HepG2 (cell line): Measurements from ENCODE around the gene DHX34. TPM values are rescaled to one million over a fixed set of nuclear protein-coding genes. Genes with fewer than 3 reads are reported as not detected.

ENCODE experiments used
- ELK4 ChIP-seq: sonication (generic); formaldehyde crosslinking; IDR thresholded peaks from 2 replicates; pipeline ENCODE4 v1.9.0; 2021; ENCODE audit warnings: missing genetic modification reagents, borderline replicate concordance
- GLI4 ChIP-seq: sonication (generic); formaldehyde crosslinking; IDR thresholded peaks from 2 replicates; pipeline ENCODE4 v1.5.1; 2020; ENCODE audit warnings: missing genetic modification reagents, mild to moderate bottlenecking, moderate library complexity, borderline replicate concordance
- KMT2B ChIP-seq: IDR thresholded peaks from 2 replicates; pipeline ENCODE4 v1.6.1; 2016; ENCODE audit warnings: missing genetic modification reagents, missing compliant biosample characterization
- MTA3 ChIP-seq: sonication (generic); formaldehyde crosslinking; IDR thresholded peaks from 2 replicates; pipeline ENCODE4 v1.4.0; 2020; ENCODE audit warnings: missing genetic modification reagents
- NFATC3 ChIP-seq: sonication (generic); formaldehyde crosslinking; IDR thresholded peaks from 2 replicates; pipeline ENCODE4 v1.5.1; 2020; ENCODE audit warnings: mild to moderate bottlenecking, missing genetic modification reagents
- SKIL ChIP-seq: sonication (generic); formaldehyde crosslinking; IDR thresholded peaks from 2 replicates; pipeline ENCODE4 v1.8.0; 2022; ENCODE audit warnings: missing genetic modification reagents, mild to moderate bottlenecking, moderate library complexity, borderline replicate concordance
- TBX2 ChIP-seq: sonication (generic); formaldehyde crosslinking; IDR thresholded peaks from 2 replicates; pipeline ENCODE4 v1.5.0; 2020; ENCODE audit warnings: missing genetic modification reagents, mild to moderate bottlenecking, borderline replicate concordance
- USF2 ChIP-seq, 2 experiments: sonication (generic) in 1 of 2; formaldehyde crosslinking in 1 of 2; IDR thresholded peaks; 2 replicates each; pipeline versions ENCODE4 v1.5.1 to v1.6.1; 2011 to 2020; ENCODE audit warnings: borderline replicate concordance in 1 of 2, low read depth in 1 of 2, low read length in 1 of 2, mild to moderate bottlenecking in 1 of 2, missing genetic modification reagents in 1 of 2, moderate library complexity in 1 of 2
- ZFX ChIP-seq: sonication (generic); formaldehyde crosslinking; IDR thresholded peaks from 2 replicates; pipeline ENCODE4 v1.4.0; 2020; ENCODE audit warnings: mild to moderate bottlenecking, low read depth, missing genetic modification reagents, moderate library complexity
- ZGPAT ChIP-seq: IDR thresholded peaks from 2 replicates; pipeline ENCODE4 v1.6.1; 2016; ENCODE audit warnings: mild to moderate bottlenecking
- ZMYM2 ChIP-seq: sonication (generic); formaldehyde crosslinking; IDR thresholded peaks from 2 replicates; pipeline ENCODE4 v1.8.0; 2022; ENCODE audit warnings: mild to moderate bottlenecking, missing genetic modification reagents
- ZNF577 ChIP-seq: sonication (generic); formaldehyde crosslinking; IDR thresholded peaks from 2 replicates; pipeline ENCODE4 v1.4.0; 2020; ENCODE audit warnings: mild to moderate bottlenecking, low read depth, missing genetic modification reagents, borderline replicate concordance
- ZNF629 ChIP-seq: sonication (generic); formaldehyde crosslinking; conservative IDR thresholded peaks from 2 replicates; pipeline ENCODE4 v1.5.0; 2020; ENCODE audit warnings: missing genetic modification reagents
- ZNF746 ChIP-seq: sonication (generic); formaldehyde crosslinking; IDR thresholded peaks from 2 replicates; pipeline ENCODE4 v1.8.0; 2022; ENCODE audit warnings: mild to moderate bottlenecking, missing genetic modification reagents
- ZNF850 ChIP-seq: sonication (generic); formaldehyde crosslinking; conservative IDR thresholded peaks from 2 replicates; pipeline ENCODE4 v1.9.0; 2021; ENCODE audit warnings: mild to moderate bottlenecking, missing genetic modification reagents
- ZSCAN31 ChIP-seq: sonication (generic); formaldehyde crosslinking; IDR thresholded peaks from 2 replicates; pipeline ENCODE4 v1.5.0; 2020; ENCODE audit warnings: low read depth, mild to moderate bottlenecking, missing genetic modification reagents
- polyA plus RNA-seq, 8 experiments: library from polyadenylated mRNA; depleted of rRNA in 3 of 8; stranded (reverse) in 7 of 8; unstranded in 1 of 8; fragments of >200 nt; fragmentation: Illumina TruSeq in 4 of 8; extraction: Trizol in 4 of 8; gene quantifications; 2 replicates each; pipeline versions ENCODE4 v1.2.1 to v1.2.3, GENCODE V29; 2011 to 2016; ENCODE audit warnings: low read depth in 4 of 8, missing spikeins in 1 of 8, mixed read lengths in 1 of 8; ENCODE audit not compliant: insufficient read depth in 1 of 8
- total RNA-seq, 5 experiments: library from RNA; depleted of rRNA; stranded (reverse); fragments of >200 nt; fragmentation: Illumina TruSeq; extraction: Trizol; gene quantifications; 2 replicates each; pipeline ENCODE4 v1.2.3, GENCODE V29; 2016; ENCODE audit warnings: low read depth in 1 of 5
- TF ChIP-seq, protein P1 (sequence below): sonication (generic); formaldehyde crosslinking; IDR thresholded peaks from 2 replicates; pipeline ENCODE4; 2020; ENCODE audit warnings: missing genetic modification reagents, mild to moderate bottlenecking, borderline replicate concordance
- TF ChIP-seq, protein P2 (sequence below): sonication (generic); formaldehyde crosslinking; IDR thresholded peaks from 2 replicates; pipeline ENCODE4 v1.5.0; 2020; ENCODE audit warnings: mild to moderate bottlenecking, low read depth, missing genetic modification reagents, borderline replicate concordance

DHX34 gene
- total and polyA plus RNA-seq, 2 of the 13 experiments (the other 11 are each of a cell fraction or from before 2014, with no cell fraction given) = 9.2 to 12.0 TPM

- TF ChIP-seq MTA3 (CRISPR knock-in tag) (no peak), ZNF577 (CRISPR knock-in tag) (no peak), ZFX (CRISPR knock-in tag) (peak; percentile 51; the same call in 1 of the 2 replicates), ZNF850 (CRISPR knock-in tag) (no peak), KMT2B (no peak), ZMYM2 (0 out of 2 replicates have a peak, but pooled peaks have one; percentile 36), ZSCAN31 (peak; percentile 52; the same call in 1 of the 2 replicates), SKIL (CRISPR knock-in tag) (peak; percentile 43; the same call in 1 of the 2 replicates), TBX2 (CRISPR knock-in tag) (peak; percentile 77; the same call in 1 of the 2 replicates), ZNF629 (CRISPR knock-in tag) (peak; percentile 49), NFATC3 (CRISPR knock-in tag) (no peak), ZNF746 (CRISPR knock-in tag) (peak; percentile 85; the same call in 1 of the 2 replicates), GLI4 (CRISPR knock-in tag) (no peak), ZGPAT (CRISPR knock-in tag) (peak; percentile 29; the same call in 1 of the 2 replicates), USF2 (IDR thresholded peaks at IDR 0.05; ENCODE audit: low read depth, low read length) (no peak), USF2 (CRISPR knock-in tag; IDR thresholded peaks at IDR 0.05; ENCODE audit: borderline replicate concordance) (peak; percentile 27; the same call in 1 of the 2 replicates), ELK4 (CRISPR knock-in tag) (no peak)
- TF ChIP-seq, protein P1, sequence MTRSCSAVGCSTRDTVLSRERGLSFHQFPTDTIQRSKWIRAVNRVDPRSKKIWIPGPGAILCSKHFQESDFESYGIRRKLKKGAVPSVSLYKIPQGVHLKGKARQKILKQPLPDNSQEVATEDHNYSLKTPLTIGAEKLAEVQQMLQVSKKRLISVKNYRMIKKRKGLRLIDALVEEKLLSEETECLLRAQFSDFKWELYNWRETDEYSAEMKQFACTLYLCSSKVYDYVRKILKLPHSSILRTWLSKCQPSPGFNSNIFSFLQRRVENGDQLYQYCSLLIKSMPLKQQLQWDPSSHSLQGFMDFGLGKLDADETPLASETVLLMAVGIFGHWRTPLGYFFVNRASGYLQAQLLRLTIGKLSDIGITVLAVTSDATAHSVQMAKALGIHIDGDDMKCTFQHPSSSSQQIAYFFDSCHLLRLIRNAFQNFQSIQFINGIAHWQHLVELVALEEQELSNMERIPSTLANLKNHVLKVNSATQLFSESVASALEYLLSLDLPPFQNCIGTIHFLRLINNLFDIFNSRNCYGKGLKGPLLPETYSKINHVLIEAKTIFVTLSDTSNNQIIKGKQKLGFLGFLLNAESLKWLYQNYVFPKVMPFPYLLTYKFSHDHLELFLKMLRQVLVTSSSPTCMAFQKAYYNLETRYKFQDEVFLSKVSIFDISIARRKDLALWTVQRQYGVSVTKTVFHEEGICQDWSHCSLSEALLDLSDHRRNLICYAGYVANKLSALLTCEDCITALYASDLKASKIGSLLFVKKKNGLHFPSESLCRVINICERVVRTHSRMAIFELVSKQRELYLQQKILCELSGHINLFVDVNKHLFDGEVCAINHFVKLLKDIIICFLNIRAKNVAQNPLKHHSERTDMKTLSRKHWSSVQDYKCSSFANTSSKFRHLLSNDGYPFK (CRISPR knock-in tag) = no peak
- TF ChIP-seq, protein P2, sequence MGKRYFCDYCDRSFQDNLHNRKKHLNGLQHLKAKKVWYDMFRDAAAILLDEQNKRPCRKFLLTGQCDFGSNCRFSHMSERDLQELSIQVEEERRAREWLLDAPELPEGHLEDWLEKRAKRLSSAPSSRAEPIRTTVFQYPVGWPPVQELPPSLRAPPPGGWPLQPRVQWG = no peak
Measured at GRCh38 chr19:47353307-47353712, 4.2 kb downstream of the DHX34 start (continued).
